K562 (cell line): ENCODE measurements around the gene KCNN4. TPM values are rescaled to one million over a fixed set of nuclear protein-coding genes. Genes with fewer than 3 reads are reported as not detected.

Experiments
- C11orf30 ChIP-seq: fragments of 450-650 bp; IDR thresholded peaks from 2 replicates; pipeline ENCODE4 v1.6.1; 2016; ENCODE audit warnings: low read depth, mild to moderate bottlenecking
- HDAC1 ChIP-seq, 2 experiments: fragments of 450-650 bp; IDR thresholded peaks; 2 replicates each; pipeline ENCODE4 v1.6.1; 2016 to 2017; ENCODE audit warnings: inconsistent platforms in 1 of 2, mild to moderate bottlenecking in 1 of 2, moderate library complexity in 1 of 2
- KDM1A ChIP-seq, 2 experiments: fragments of 450-650 bp; IDR thresholded peaks; 2 replicates each; pipeline ENCODE4 v1.6.1; 2016; ENCODE audit warnings: mild to moderate bottlenecking in 2 of 2
- MAFG ChIP-seq: fragments of 450-650 bp; conservative IDR thresholded peaks from 2 replicates; pipeline ENCODE4 v1.6.1; 2016; ENCODE audit warnings: missing genetic modification characterization, missing compliant biosample characterization
- MTA3 ChIP-seq: fragments of 450-650 bp; formaldehyde crosslinking; IDR thresholded peaks from 2 replicates; pipeline ENCODE4 v1.6.1; 2017; ENCODE audit warnings: mild to moderate bottlenecking, borderline replicate concordance
- NR3C1 ChIP-seq: sonication (generic); formaldehyde crosslinking; IDR thresholded peaks from 2 replicates; pipeline ENCODE4 v1.8.1; 2022; ENCODE audit warnings: missing genetic modification reagents
- POLR2A ChIP-seq: fragments of 450-650 bp; conservative IDR thresholded peaks from 2 replicates; pipeline ENCODE4 v1.6.1; 2016
- PYGO2 ChIP-seq: fragments of 450-650 bp; IDR thresholded peaks from 2 replicates; pipeline ENCODE4 v1.6.1; 2016; ENCODE audit warnings: mild to moderate bottlenecking, missing genetic modification characterization, moderate library complexity, missing compliant biosample characterization
- RBM34 ChIP-seq: fragments of 200-400 bp; formaldehyde crosslinking; IDR thresholded peaks from 2 replicates; pipeline ENCODE4 v1.6.1; 2018; ENCODE audit warnings: low read length, borderline replicate concordance; ENCODE audit not compliant: insufficient read depth
- RBM39 ChIP-seq: fragments of 200-400 bp; formaldehyde crosslinking; optimal IDR thresholded peaks from 2 replicates; pipeline ENCODE3; 2018; ENCODE audit warnings: low read depth, low read length
- SETDB1 ChIP-seq: IDR thresholded peaks from one replicate; pipeline ENCODE4 v1.6.1; 2012; ENCODE audit warnings: low read length, control low read depth, inconsistent platforms
- STAT5A ChIP-seq: IDR thresholded peaks from 2 replicates; pipeline ENCODE4 v1.6.1; 2012; ENCODE audit warnings: low read length, inconsistent platforms, borderline replicate concordance
- TAF9B ChIP-seq: fragments of 450-650 bp; IDR thresholded peaks from 2 replicates; pipeline ENCODE4 v1.6.1; 2018; ENCODE audit warnings: mild to moderate bottlenecking; ENCODE audit not compliant: partially characterized antibody
- ZEB2 ChIP-seq: fragments of 450-650 bp; IDR thresholded peaks from 2 replicates; pipeline ENCODE4 v1.6.1; 2016
- ZNF253 ChIP-seq: fragments of 250-450 bp; sonication (Bioruptor Pico); conservative IDR thresholded peaks from 2 replicates; pipeline ENCODE4 v1.6.1; 2021; ENCODE audit warnings: mild to moderate bottlenecking
- ZNF274 ChIP-seq: IDR thresholded peaks from 2 replicates; pipeline ENCODE4 v1.6.1; 2011; ENCODE audit warnings: low read depth, mild to moderate bottlenecking, low read length, moderate library complexity, borderline replicate concordance
- ZNF316 ChIP-seq: fragments of 450-650 bp; IDR thresholded peaks from 2 replicates; pipeline ENCODE4 v1.6.1; 2016
- ZNF431 ChIP-seq: sonication (generic); formaldehyde crosslinking; IDR thresholded peaks from 2 replicates; pipeline ENCODE4 v1.8.0; 2022; ENCODE audit warnings: mild to moderate bottlenecking, missing genetic modification reagents
- polyA plus RNA-seq, 8 experiments: library from polyadenylated mRNA; depleted of rRNA in 4 of 8; stranded (reverse) in 5 of 8; unstranded in 3 of 8; fragments of >200 nt; fragmentation: Nextera tagmentation in 2 of 8; fragmentation: Illumina TruSeq in 1 of 8; extraction: Ambion mirVana in 2 of 8; extraction: Trizol in 1 of 8; gene quantifications; 2 replicates each; pipeline versions ENCODE4 v1.2.1 to v1.2.3, GENCODE V29; 2011 to 2014; ENCODE audit warnings: inconsistent platforms in 1 of 8, missing spikeins in 1 of 8
- total RNA-seq, 7 experiments: library from RNA; depleted of rRNA in 6 of 7; stranded (reverse); fragments of >200 nt in 6 of 7; fragmentation: Illumina TruSeq in 2 of 7; extraction: Trizol in 2 of 7; gene quantifications; 2 replicates each; pipeline versions ENCODE4 v1.2.1 to v1.2.3, GENCODE V29; 2011 to 2021; ENCODE audit warnings: low replicate concordance in 1 of 7
- TF ChIP-seq, protein P1 (sequence below): fragments of 450-650 bp; IDR thresholded peaks from 2 replicates; pipeline ENCODE4 v1.6.1; 2018; ENCODE audit warnings: mild to moderate bottlenecking, low read depth; ENCODE audit not compliant: partially characterized antibody
- TF ChIP-seq, protein P2 (sequence below): sonication (generic); formaldehyde crosslinking; IDR thresholded peaks from 2 replicates; pipeline ENCODE4 v1.4.0; 2020; ENCODE audit warnings: mild to moderate bottlenecking, missing genetic modification reagents
- TF ChIP-seq, protein P3 (sequence below): fragments of 450-650 bp; IDR thresholded peaks from 2 replicates; pipeline ENCODE4 v1.6.1; 2018; ENCODE audit not compliant: partially characterized antibody
- TF ChIP-seq, protein P4 (sequence below): fragments of 250-450 bp; sonication (Bioruptor Pico); IDR thresholded peaks from 2 replicates; pipeline ENCODE4 v1.8.0; 2022; ENCODE audit warnings: inconsistent platforms, mild to moderate bottlenecking, moderate library complexity, borderline replicate concordance
- TF ChIP-seq, protein P5 (sequence below): fragments of 250-450 bp; sonication (Bioruptor Pico); IDR thresholded peaks from 2 replicates; pipeline ENCODE4 v1.5.0; 2021

Gene KCNN4
- total and polyA plus RNA-seq, 9 of the 15 experiments (the other 6 are each of a cell fraction or from before 2014, with no cell fraction given) = 0.53 to 37.7 (median 25.9) TPM

DNA sequence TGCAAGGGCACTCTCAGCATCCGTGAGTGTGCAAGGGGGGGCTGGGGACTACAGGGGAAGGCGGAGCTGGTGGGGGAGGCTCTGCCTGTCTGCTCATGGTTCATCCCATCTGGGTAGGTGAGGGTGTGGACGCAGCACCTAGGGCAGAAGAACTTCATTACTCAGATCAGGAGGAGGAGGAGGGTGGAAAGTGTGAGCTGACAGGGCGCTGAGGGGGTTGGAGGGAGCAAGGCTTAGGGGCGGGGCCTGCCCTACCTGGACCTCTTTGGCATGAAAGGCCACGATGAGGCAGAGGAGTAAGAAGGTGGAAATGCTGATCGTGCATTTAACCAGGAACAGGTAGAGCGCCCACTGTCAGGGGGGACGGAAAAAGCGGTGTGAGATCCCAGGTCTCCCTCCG, 4.5 kb downstream of the KCNN4 start (continued):
- TF ChIP-seq, protein P1, sequence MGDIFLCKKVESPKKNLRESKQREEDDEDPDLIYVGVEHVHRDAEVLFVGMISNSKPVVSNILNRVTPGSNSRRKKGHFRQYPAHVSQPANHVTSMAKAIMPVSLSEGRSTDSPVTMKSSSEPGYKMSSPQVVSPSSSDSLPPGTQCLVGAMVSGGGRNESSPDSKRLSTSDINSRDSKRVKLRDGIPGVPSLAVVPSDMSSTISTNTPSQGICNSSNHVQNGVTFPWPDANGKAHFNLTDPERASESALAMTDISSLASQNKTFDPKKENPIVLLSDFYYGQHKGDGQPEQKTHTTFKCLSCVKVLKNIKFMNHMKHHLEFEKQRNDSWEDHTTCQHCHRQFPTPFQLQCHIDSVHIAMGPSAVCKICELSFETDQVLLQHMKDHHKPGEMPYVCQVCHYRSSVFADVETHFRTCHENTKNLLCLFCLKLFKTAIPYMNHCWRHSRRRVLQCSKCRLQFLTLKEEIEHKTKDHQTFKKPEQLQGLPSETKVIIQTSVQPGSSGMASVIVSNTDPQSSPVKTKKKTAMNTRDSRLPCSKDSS = no peak
- TF ChIP-seq ZNF431 (CRISPR knock-in tag) (no peak), ZNF274 (no peak), POLR2A (no peak), ZNF253 (no peak), RBM39 (no peak), KDM1A (IDR thresholded peaks at IDR 0.05) (no peak), NR3C1 (no peak), C11orf30 (peak; percentile 96), ZEB2 (peak; percentile 66; the same call in 1 of the 2 replicates), MAFG (tag) (peak; percentile 89), TAF9B (no peak), RBM34 (no peak), ZNF316 (peak; percentile 99), MTA3 (no peak), PYGO2 (tag) (no peak), SETDB1 (no peak), STAT5A (no peak), HDAC1 (IDR thresholded peaks at IDR 0.05) (0 out of 4 replicates have a peak, but pooled peaks of 1 of the 2 experiments have one; percentile 30)
- TF ChIP-seq, protein P2, sequence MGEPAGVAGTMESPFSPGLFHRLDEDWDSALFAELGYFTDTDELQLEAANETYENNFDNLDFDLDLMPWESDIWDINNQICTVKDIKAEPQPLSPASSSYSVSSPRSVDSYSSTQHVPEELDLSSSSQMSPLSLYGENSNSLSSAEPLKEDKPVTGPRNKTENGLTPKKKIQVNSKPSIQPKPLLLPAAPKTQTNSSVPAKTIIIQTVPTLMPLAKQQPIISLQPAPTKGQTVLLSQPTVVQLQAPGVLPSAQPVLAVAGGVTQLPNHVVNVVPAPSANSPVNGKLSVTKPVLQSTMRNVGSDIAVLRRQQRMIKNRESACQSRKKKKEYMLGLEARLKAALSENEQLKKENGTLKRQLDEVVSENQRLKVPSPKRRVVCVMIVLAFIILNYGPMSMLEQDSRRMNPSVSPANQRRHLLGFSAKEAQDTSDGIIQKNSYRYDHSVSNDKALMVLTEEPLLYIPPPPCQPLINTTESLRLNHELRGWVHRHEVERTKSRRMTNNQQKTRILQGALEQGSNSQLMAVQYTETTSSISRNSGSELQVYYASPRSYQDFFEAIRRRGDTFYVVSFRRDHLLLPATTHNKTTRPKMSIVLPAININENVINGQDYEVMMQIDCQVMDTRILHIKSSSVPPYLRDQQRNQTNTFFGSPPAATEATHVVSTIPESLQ (CRISPR knock-in tag) = no peak
- TF ChIP-seq, protein P3, sequence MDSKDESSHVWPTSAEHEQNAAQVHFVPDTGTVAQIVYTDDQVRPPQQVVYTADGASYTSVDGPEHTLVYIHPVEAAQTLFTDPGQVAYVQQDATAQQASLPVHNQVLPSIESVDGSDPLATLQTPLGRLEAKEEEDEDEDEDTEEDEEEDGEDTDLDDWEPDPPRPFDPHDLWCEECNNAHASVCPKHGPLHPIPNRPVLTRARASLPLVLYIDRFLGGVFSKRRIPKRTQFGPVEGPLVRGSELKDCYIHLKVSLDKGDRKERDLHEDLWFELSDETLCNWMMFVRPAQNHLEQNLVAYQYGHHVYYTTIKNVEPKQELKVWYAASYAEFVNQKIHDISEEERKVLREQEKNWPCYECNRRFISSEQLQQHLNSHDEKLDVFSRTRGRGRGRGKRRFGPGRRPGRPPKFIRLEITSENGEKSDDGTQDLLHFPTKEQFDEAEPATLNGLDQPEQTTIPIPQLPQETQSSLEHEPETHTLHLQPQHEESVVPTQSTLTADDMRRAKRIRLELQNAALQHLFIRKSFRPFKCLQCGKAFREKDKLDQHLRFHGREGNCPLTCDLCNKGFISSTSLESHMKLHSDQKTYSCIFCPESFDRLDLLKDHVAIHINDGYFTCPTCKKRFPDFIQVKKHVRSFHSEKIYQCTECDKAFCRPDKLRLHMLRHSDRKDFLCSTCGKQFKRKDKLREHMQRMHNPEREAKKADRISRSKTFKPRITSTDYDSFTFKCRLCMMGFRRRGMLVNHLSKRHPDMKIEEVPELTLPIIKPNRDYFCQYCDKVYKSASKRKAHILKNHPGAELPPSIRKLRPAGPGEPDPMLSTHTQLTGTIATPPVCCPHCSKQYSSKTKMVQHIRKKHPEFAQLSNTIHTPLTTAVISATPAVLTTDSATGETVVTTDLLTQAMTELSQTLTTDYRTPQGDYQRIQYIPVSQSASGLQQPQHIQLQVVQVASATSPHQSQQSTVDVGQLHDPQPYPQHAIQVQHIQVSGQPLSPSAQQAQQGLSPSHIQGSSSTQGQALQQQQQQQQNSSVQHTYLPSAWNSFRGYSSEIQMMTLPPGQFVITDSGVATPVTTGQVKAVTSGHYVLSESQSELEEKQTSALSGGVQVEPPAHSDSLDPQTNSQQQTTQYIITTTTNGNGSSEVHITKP = peak; percentile 66
- TF ChIP-seq, protein P4, sequence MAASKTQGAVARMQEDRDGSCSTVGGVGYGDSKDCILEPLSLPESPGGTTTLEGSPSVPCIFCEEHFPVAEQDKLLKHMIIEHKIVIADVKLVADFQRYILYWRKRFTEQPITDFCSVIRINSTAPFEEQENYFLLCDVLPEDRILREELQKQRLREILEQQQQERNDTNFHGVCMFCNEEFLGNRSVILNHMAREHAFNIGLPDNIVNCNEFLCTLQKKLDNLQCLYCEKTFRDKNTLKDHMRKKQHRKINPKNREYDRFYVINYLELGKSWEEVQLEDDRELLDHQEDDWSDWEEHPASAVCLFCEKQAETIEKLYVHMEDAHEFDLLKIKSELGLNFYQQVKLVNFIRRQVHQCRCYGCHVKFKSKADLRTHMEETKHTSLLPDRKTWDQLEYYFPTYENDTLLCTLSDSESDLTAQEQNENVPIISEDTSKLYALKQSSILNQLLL (CRISPR knock-in tag) = no peak
- TF ChIP-seq, protein P5, sequence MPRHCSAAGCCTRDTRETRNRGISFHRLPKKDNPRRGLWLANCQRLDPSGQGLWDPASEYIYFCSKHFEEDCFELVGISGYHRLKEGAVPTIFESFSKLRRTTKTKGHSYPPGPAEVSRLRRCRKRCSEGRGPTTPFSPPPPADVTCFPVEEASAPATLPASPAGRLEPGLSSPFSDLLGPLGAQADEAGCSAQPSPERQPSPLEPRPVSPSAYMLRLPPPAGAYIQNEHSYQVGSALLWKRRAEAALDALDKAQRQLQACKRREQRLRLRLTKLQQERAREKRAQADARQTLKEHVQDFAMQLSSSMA (CRISPR knock-in tag) = no peak
